GM23248 (cell line): Measurements from ENCODE around the gene SUDS3. TPM values are rescaled to one million over a fixed set of nuclear protein-coding genes. Genes with fewer than 3 reads are reported as not detected.

Experiments
- DNase-seq: peaks from one replicate; pipeline ENCODE4 v3.0.0-alpha.2; 2015
- H2AFZ ChIP-seq: fragments of 200-600 bp; sonication (generic); 2 replicates; pipeline ENCODE4 v1.6.1; 2016; ENCODE audit warnings: antibody characterized with exemption
- H3F3A ChIP-seq: fragments of 200-600 bp; sonication (generic); 2 replicates; pipeline ENCODE4 v1.6.1; 2016; ENCODE audit warnings: mild to moderate bottlenecking, antibody characterized with exemption, mixed run types; ENCODE audit not compliant: insufficient read depth
- H3K27ac ChIP-seq: fragments of 200-600 bp; sonication (generic); 2 replicates; pipeline ENCODE4 v1.5.1; 2016; ENCODE audit warnings: mild to moderate bottlenecking
- H3K27me3 ChIP-seq: fragments of 200-600 bp; sonication (generic); replicated peaks from 2 replicates; pipeline ENCODE4 v1.6.1; 2016; ENCODE audit warnings: mild to moderate bottlenecking; ENCODE audit not compliant: insufficient read depth
- H3K36me3 ChIP-seq: fragments of 200-600 bp; sonication (generic); 2 replicates; pipeline ENCODE4 v1.6.1; 2016; ENCODE audit warnings: low read depth, mild to moderate bottlenecking
- H3K4me1 ChIP-seq: fragments of 200-600 bp; sonication (generic); 2 replicates; pipeline ENCODE4 v1.6.1; 2016; ENCODE audit warnings: mild to moderate bottlenecking; ENCODE audit not compliant: insufficient read depth
- H3K4me2 ChIP-seq: fragments of 200-600 bp; sonication (generic); one replicate; pipeline ENCODE4 v1.6.1; 2016; ENCODE audit warnings: mild to moderate bottlenecking; ENCODE audit not compliant: unreplicated experiment
- H3K4me3 ChIP-seq: fragments of 200-600 bp; sonication (generic); 2 replicates; pipeline ENCODE4 v1.5.1; 2016; ENCODE audit warnings: mild to moderate bottlenecking
- H3K79me2 ChIP-seq: fragments of 200-600 bp; sonication (generic); 2 replicates; pipeline ENCODE4 v1.6.1; 2016; ENCODE audit warnings: mild to moderate bottlenecking; ENCODE audit not compliant: insufficient read depth
- H3K9ac ChIP-seq: fragments of 200-600 bp; sonication (generic); 2 replicates; pipeline ENCODE4 v1.6.1; 2016; ENCODE audit warnings: mild to moderate bottlenecking
- H3K9me2 ChIP-seq: fragments of 200-600 bp; sonication (generic); 2 replicates; pipeline ENCODE4 v1.6.1; 2016; ENCODE audit warnings: mixed run types, mild to moderate bottlenecking, moderate library complexity; ENCODE audit not compliant: insufficient read depth
- H3K9me3 ChIP-seq: fragments of 200-600 bp; sonication (generic); one replicate; pipeline ENCODE4 v1.6.1; 2017; ENCODE audit warnings: low read depth
- H4K20me1 ChIP-seq: fragments of 200-600 bp; sonication (generic); 2 replicates; pipeline ENCODE4 v1.6.0; 2016; ENCODE audit not compliant: insufficient read depth
- EZH2 ChIP-seq: fragments of 200-600 bp; sonication (generic); IDR thresholded peaks from 2 replicates; pipeline ENCODE4 v1.6.1; 2018; ENCODE audit warnings: antibody characterized with exemption, mild to moderate bottlenecking; ENCODE audit not compliant: insufficient read depth, poor library complexity, severe bottlenecking
- EZH2phosphoT487 ChIP-seq: fragments of 200-600 bp; sonication (generic); IDR thresholded peaks from 2 replicates; pipeline ENCODE4 v1.6.1; 2018; ENCODE audit warnings: antibody characterized with exemption, moderate library complexity, mild to moderate bottlenecking, low read depth; ENCODE audit not compliant: insufficient read depth
- WGBS, 2 experiments: methylation state at CpG; one replicate each; pipeline ENCODE4 v1.1.6; 2015 to 2017; ENCODE audit warnings: low lambda C conversion rate in 2 of 2, low coverage in 1 of 2; ENCODE audit errors: missing lambda C conversion rate in 2 of 2; 5-methylcytosine and 5-hydroxymethylcytosine counted together
- in situ Hi-C: fragments of 300-500 bp; cut with MboI; formaldehyde crosslinking; loops from 2 replicates; pipeline ENCODE4 v1.15.0; 2020
- polyA plus RNA-seq: library from polyadenylated mRNA; unstranded; fragments of >200 nt; fragmentation: Nextera tagmentation; extraction: Ambion mirVana; gene quantifications from 2 replicates; pipeline ENCODE4 v1.2.1, GENCODE V29; 2016
- total RNA-seq: library from RNA; depleted of rRNA; stranded (reverse); fragments of >200 nt; shearing (Covaris generic); gene quantifications from 2 replicates; pipeline ENCODE4 v1.2.3, GENCODE V29; 2014

SUDS3 gene
- total and polyA plus RNA-seq, 2 experiments from 2014 or later = 17.6 to 27.1 TPM

- H3K4me2 ChIP-seq = no peak overlapping the region
- no peaks in the 10 kb centered on the region for H3K9me3 ChIP-seq
- H3K27me3 ChIP-seq = no peaks in the 10 kb centered on the region
- H3K4me1 ChIP-seq = peaks cover 35% of the 10 kb centered on the region
- no peak overlapping the region for H3K27ac ChIP-seq
- H3K4me3 ChIP-seq = no peak overlapping the region
- H4K20me1 ChIP-seq = peaks cover 3% of the 10 kb centered on the region; the same call in 1 of the 2 replicates
- 96% methylated on average over 4 of the region's 4 CpGs for WGBS, 2 experiments
- no peaks in the 10 kb centered on the region for H3K36me3 ChIP-seq
- DNase-seq = peak; percentile 8
- H3K9ac ChIP-seq = no peak overlapping the region
- H3F3A ChIP-seq = peaks cover 25% of the 10 kb centered on the region
- peaks cover 88% of the 10 kb centered on the region for H3K79me2 ChIP-seq
- in situ Hi-C loops = no loop called here
- no peaks in the 10 kb centered on the region for H3K9me2 ChIP-seq
- no peak overlapping the region for H2AFZ ChIP-seq
- TF ChIP-seq EZH2 (no peak), EZH2phosphoT487 (no peak)
Measured at GRCh38 chr12:118361889-118362288, 14.5 kb upstream of the SUDS3 start.

GRCh38 chr12:118368821-118369220 lies 7.5 kb upstream of the SUDS3 start:
- in situ Hi-C loops = no loop called here
- H3K79me2 ChIP-seq = peaks cover 89% of the 10 kb centered on the region

GRCh38 chr12:118370601-118371000 lies 5.8 kb upstream of the SUDS3 start:
- peaks cover 71% of the 10 kb centered on the region for H3K79me2 ChIP-seq
- peak overlapping the region; percentile 79 for H3K9ac ChIP-seq
- H3K9me3 ChIP-seq = no peaks in the 10 kb centered on the region
- peak overlapping the region; percentile 98 for H3K4me3 ChIP-seq
- peaks cover 32% of the 10 kb centered on the region for H3K4me1 ChIP-seq
- H3K27ac ChIP-seq = peak overlapping the region; percentile 13; the same call in 1 of the 2 replicates
- H3K27me3 ChIP-seq = no peaks in the 10 kb centered on the region
- no peaks in the 10 kb centered on the region for H3K9me2 ChIP-seq
- H2AFZ ChIP-seq = peak overlapping the region; percentile 69
- H3K36me3 ChIP-seq = no peaks in the 10 kb centered on the region
- no peak for TF ChIP-seq EZH2
- TF ChIP-seq EZH2phosphoT487 = no peak
- H3K4me2 ChIP-seq = peak overlapping the region; percentile 86
- H4K20me1 ChIP-seq = no peaks in the 10 kb centered on the region
- peaks cover 35% of the 10 kb centered on the region for H3F3A ChIP-seq
- in situ Hi-C loops = loop anchor here (10.0 kb wide), 2 partner anchors 196 to 506 kb away; no protein-coding TSS in a partner anchor
- WGBS, 2 experiments = 54 to 58% methylated on average over 3 of the region's 3 CpGs
- DNase-seq = no peak

More at GRCh38 chr12:118368821-118369220, 7.5 kb upstream of the SUDS3 start:
- Histone ChIP-seq H4K20me1 (no peaks in the 10 kb centered on the region), H3K9ac (no peak overlapping the region), H3F3A (peaks cover 17% of the 10 kb centered on the region), H2AFZ (no peak overlapping the region), H3K4me3 (no peak overlapping the region), H3K27ac (no peak overlapping the region), H3K4me1 (peaks cover 16% of the 10 kb centered on the region), H3K9me2 (no peaks in the 10 kb centered on the region), H3K27me3 (no peaks in the 10 kb centered on the region), H3K4me2 (no peak overlapping the region), H3K9me3 (no peaks in the 10 kb centered on the region), H3K36me3 (no peaks in the 10 kb centered on the region)
- no peak for TF ChIP-seq EZH2
- TF ChIP-seq EZH2phosphoT487 = no peak
- no peak for DNase-seq
- 90 to 97% methylated on average over 4 of the region's 4 CpGs for WGBS, 2 experiments

- no peaks in the 10 kb centered on the region for H3K9me3 ChIP-seq
- peak overlapping the region; percentile 79 for H3K9ac ChIP-seq
- in situ Hi-C loops = loop anchor here (10.0 kb wide), 2 partner anchors 197 to 507 kb away; no protein-coding TSS in a partner anchor
- no peaks in the 10 kb centered on the region for H3K9me2 ChIP-seq
- H3K4me1 ChIP-seq = peaks cover 36% of the 10 kb centered on the region
- peak; percentile 61 for DNase-seq
- peak overlapping the region; percentile 69 for H2AFZ ChIP-seq
- 1% methylated on average over 28 to 47 of the region's 60 CpGs for WGBS, 2 experiments
- TF ChIP-seq EZH2 (no peak), EZH2phosphoT487 (no peak)
- no peaks in the 10 kb centered on the region for H3K27me3 ChIP-seq
- peak overlapping the region; percentile 86 for H3K4me2 ChIP-seq
- H3K27ac ChIP-seq = peak overlapping the region; percentile 13; the same call in 1 of the 2 replicates
- peaks cover 65% of the 10 kb centered on the region for H3K79me2 ChIP-seq
- H3K36me3 ChIP-seq = no peaks in the 10 kb centered on the region
- no peaks in the 10 kb centered on the region for H4K20me1 ChIP-seq
- peaks cover 36% of the 10 kb centered on the region for H3F3A ChIP-seq
- H3K4me3 ChIP-seq = peak overlapping the region; percentile 98
Measured at GRCh38 chr12:118371321-118372282, 4.8 kb upstream of the SUDS3 start.
